Astrocyte (in vitro differentiated cells and primary cell): ENCODE measurements around the gene DSP. TPM values are rescaled to one million over a fixed set of nuclear protein-coding genes. Genes with fewer than 3 reads are reported as not detected.

ENCODE experiments used
- DNase-seq: peaks from one replicate; pipeline ENCODE4 v3.0.0-alpha.2; 2010; ENCODE audit warnings: low read depth
- FAIRE-seq: peaks from 2 replicates; lab custom pipeline; 2011; peaks lifted over from hg19 to GRCh38; lab: Jason Lieb, UNC
- H2AFZ ChIP-seq: 2 replicates; pipeline ENCODE4 v1.6.0; 2012; ENCODE audit warnings: low read depth, low read length, inconsistent platforms
- H3K27ac ChIP-seq: 2 replicates; pipeline ENCODE4 v1.5.1; 2011; ENCODE audit warnings: low read depth, low read length, inconsistent platforms
- H3K27me3 ChIP-seq: 2 replicates; pipeline ENCODE4 v1.6.0; 2011; ENCODE audit warnings: low read length, inconsistent platforms; ENCODE audit not compliant: insufficient read depth
- H3K36me3 ChIP-seq: 2 replicates; pipeline ENCODE4 v1.5.1; 2011; ENCODE audit warnings: low read length, inconsistent platforms; ENCODE audit not compliant: insufficient read depth
- H3K4me1 ChIP-seq: 2 replicates; pipeline ENCODE4 v1.5.1; 2011; ENCODE audit warnings: low read length, inconsistent platforms; ENCODE audit not compliant: insufficient read depth
- H3K4me2 ChIP-seq: 2 replicates; pipeline ENCODE4 v1.6.0; 2012; ENCODE audit warnings: low read length, inconsistent platforms
- H3K4me3 ChIP-seq: 2 replicates; pipeline ENCODE4 v1.5.1; 2011; ENCODE audit warnings: low read depth, mild to moderate bottlenecking, low read length, inconsistent platforms; ENCODE audit not compliant: insufficient read depth
- H3K79me2 ChIP-seq: 2 replicates; pipeline ENCODE4 v1.6.0; 2012; ENCODE audit warnings: mild to moderate bottlenecking, low read length, inconsistent platforms; ENCODE audit not compliant: insufficient read depth
- H3K9ac ChIP-seq: 2 replicates; pipeline ENCODE4 v1.6.0; 2012; ENCODE audit warnings: mild to moderate bottlenecking, low read length, inconsistent platforms
- H3K9me3 ChIP-seq: 2 replicates; pipeline ENCODE4 v1.5.1; 2012; ENCODE audit warnings: low read depth, mild to moderate bottlenecking, low read length, inconsistent platforms; ENCODE audit not compliant: insufficient read depth
- H4K20me1 ChIP-seq: 2 replicates; pipeline ENCODE4 v1.6.0; 2012; ENCODE audit warnings: low read length, inconsistent platforms; ENCODE audit not compliant: insufficient read depth
- H3K27ac Mint-ChIP-seq: one replicate; pipeline ENCODE4 v1.8.0; 2021; ENCODE audit warnings: mild to moderate bottlenecking, mixed read lengths; ENCODE audit not compliant: unreplicated experiment
- H3K27me3 Mint-ChIP-seq: one replicate; pipeline ENCODE4 v1.8.0; 2021; ENCODE audit warnings: low read depth, mixed read lengths; ENCODE audit not compliant: unreplicated experiment
- H3K36me3 Mint-ChIP-seq: one replicate; pipeline ENCODE4 v1.8.0; 2021; ENCODE audit warnings: low read depth, mixed read lengths; ENCODE audit not compliant: unreplicated experiment
- H3K4me1 Mint-ChIP-seq: one replicate; pipeline ENCODE4 v1.8.0; 2021; ENCODE audit warnings: low read depth, mixed read lengths; ENCODE audit not compliant: unreplicated experiment
- H3K4me3 Mint-ChIP-seq: one replicate; pipeline ENCODE4 v1.8.0; 2021; ENCODE audit warnings: mild to moderate bottlenecking, moderate library complexity, mixed read lengths; ENCODE audit not compliant: unreplicated experiment
- H3K9me3 Mint-ChIP-seq: one replicate; pipeline ENCODE4 v1.8.0; 2021; ENCODE audit warnings: mild to moderate bottlenecking, mixed read lengths; ENCODE audit not compliant: unreplicated experiment
- EZH2 ChIP-seq: IDR thresholded peaks from 2 replicates; pipeline ENCODE4 v1.6.1; 2012; ENCODE audit warnings: mild to moderate bottlenecking, low read length, inconsistent platforms; ENCODE audit not compliant: insufficient read depth
- total RNA-seq: library from RNA; stranded (reverse); gene quantifications from 2 replicates; pipeline ENCODE4 v1.2.1, GENCODE V29; 2021
- TF ChIP-seq, protein P1 (sequence below): IDR thresholded peaks from 2 replicates; pipeline ENCODE4 v1.5.1; 2011; ENCODE audit warnings: low read depth, mild to moderate bottlenecking, inconsistent platforms, low read length, moderate library complexity; ENCODE audit not compliant: insufficient read depth

Gene DSP
- total RNA-seq, 1 donor from 2014 or later, result 468 TPM

- Histone ChIP-seq H3K36me3 (peaks cover 52% of the 10 kb centered on the region), H3K27ac (no peak overlapping the region), H3K27me3 (no peaks in the 10 kb centered on the region), H3K9me3 (no peaks in the 10 kb centered on the region), H3K4me1 (no peaks in the 10 kb centered on the region), H4K20me1 (peaks cover 9% of the 10 kb centered on the region), H3K79me2 (peaks cover 25% of the 10 kb centered on the region), H3K4me3 (no peak overlapping the region), H3K9ac (no peak overlapping the region), H3K4me2 (no peak overlapping the region), H2AFZ (no peak overlapping the region)
- TF ChIP-seq EZH2, result no peak
- TF ChIP-seq, protein P1, sequence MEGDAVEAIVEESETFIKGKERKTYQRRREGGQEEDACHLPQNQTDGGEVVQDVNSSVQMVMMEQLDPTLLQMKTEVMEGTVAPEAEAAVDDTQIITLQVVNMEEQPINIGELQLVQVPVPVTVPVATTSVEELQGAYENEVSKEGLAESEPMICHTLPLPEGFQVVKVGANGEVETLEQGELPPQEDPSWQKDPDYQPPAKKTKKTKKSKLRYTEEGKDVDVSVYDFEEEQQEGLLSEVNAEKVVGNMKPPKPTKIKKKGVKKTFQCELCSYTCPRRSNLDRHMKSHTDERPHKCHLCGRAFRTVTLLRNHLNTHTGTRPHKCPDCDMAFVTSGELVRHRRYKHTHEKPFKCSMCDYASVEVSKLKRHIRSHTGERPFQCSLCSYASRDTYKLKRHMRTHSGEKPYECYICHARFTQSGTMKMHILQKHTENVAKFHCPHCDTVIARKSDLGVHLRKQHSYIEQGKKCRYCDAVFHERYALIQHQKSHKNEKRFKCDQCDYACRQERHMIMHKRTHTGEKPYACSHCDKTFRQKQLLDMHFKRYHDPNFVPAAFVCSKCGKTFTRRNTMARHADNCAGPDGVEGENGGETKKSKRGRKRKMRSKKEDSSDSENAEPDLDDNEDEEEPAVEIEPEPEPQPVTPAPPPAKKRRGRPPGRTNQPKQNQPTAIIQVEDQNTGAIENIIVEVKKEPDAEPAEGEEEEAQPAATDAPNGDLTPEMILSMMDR, result no peak
- no peak overlapping the region for H3K4me3 Mint-ChIP-seq
- H3K4me1 Mint-ChIP-seq, result peaks cover 20% of the 10 kb centered on the region
- DNase-seq, result no peak
- no peaks in the 10 kb centered on the region for H3K27me3 Mint-ChIP-seq
- H3K9me3 Mint-ChIP-seq, result no peaks in the 10 kb centered on the region
- peaks cover 28% of the 10 kb centered on the region for H3K36me3 Mint-ChIP-seq
- H3K27ac Mint-ChIP-seq, result no peak overlapping the region
- no peak for FAIRE-seq
Measured at GRCh38 chr6:7559196-7559595, 17.7 kb downstream of the DSP start.

DNA sequence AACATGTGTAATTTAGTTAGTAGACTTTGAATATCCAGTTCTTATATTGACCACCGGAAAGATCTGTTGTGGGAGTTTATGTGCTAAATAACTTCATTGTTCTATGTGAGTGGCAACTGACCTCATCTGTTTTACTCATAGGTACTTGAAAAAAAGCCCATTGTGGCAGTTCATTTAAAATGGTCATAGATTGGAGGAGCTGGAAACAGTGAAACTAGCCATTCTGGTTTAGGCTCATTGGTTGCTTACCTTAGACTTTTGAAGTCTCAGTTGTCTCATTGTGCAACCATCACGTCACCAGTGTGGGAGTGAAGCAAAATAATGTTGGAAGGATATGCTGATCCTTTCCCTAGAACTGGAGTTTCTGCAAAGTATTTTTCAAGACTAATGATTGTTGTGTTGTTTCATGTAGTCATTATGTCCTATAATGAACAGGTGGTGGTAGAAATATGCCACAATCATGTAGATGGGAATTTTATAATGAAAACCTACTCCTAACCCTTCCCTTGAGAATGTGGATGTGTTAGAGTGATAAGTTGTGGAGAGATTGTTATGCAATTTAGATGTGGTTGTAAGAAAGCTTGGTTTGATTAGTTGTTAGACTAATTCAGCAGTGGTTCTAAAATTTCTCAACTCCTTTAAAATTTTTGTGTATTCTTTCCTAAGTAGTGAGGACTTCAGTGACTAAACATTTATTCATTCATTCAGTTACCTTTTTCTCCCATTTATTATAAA, 18.3 kb downstream of the DSP start:
- Mint-ChIP-seq H3K27me3 (no peaks in the 10 kb centered on the region), H3K4me1 (peaks cover 17% of the 10 kb centered on the region), H3K4me3 (no peak overlapping the region), H3K36me3 (peaks cover 30% of the 10 kb centered on the region), H3K9me3 (no peaks in the 10 kb centered on the region), H3K27ac (no peak overlapping the region)
- no peak overlapping the region for H3K4me3 ChIP-seq
- peaks cover 8% of the 10 kb centered on the region for H4K20me1 ChIP-seq
- no peaks in the 10 kb centered on the region for H3K27me3 ChIP-seq
- H3K4me2 ChIP-seq, result no peak overlapping the region
- no peaks in the 10 kb centered on the region for H3K9me3 ChIP-seq
- peaks cover 50% of the 10 kb centered on the region for H3K36me3 ChIP-seq
- no peak for FAIRE-seq
- no peak overlapping the region for H3K9ac ChIP-seq
- H3K4me1 ChIP-seq, result no peaks in the 10 kb centered on the region
- no peak for DNase-seq
- H2AFZ ChIP-seq, result no peak overlapping the region
- TF ChIP-seq, protein P1, result no peak
- no peak for TF ChIP-seq EZH2
- peaks cover 19% of the 10 kb centered on the region for H3K79me2 ChIP-seq
- H3K27ac ChIP-seq, result no peak overlapping the region
